HL-60 (cell line): Measurements from ENCODE around the gene MS4A18.

ENCODE experiments used
- DNase-seq, 2 experiments: peaks; one replicate each; pipeline ENCODE4 v3.0.0-alpha.2; 2010 to 2020; ENCODE audit warnings: low read depth in 1 of 2, low spot score in 1 of 2
- H3K27ac ChIP-seq: fragments of 250-450 bp; sonication (Bioruptor Pico); replicated peaks from 2 replicates; pipeline ENCODE4 v1.5.1; 2020; ENCODE audit warnings: mild to moderate bottlenecking, moderate library complexity
- H3K27me3 ChIP-seq: fragments of 250-450 bp; sonication (Bioruptor Pico); 2 replicates; pipeline ENCODE4 v1.5.1; 2021; ENCODE audit warnings: mild to moderate bottlenecking, moderate library complexity; ENCODE audit not compliant: insufficient read depth, poor library complexity, severe bottlenecking
- H3K4me3 ChIP-seq: replicated peaks from 2 replicates; pipeline ENCODE4 v1.5.1; 2011; ENCODE audit warnings: mild to moderate bottlenecking, control low read depth, low read length; ENCODE audit not compliant: insufficient read depth
- GABPA ChIP-seq: IDR thresholded peaks from 2 replicates; pipeline ENCODE4 v1.6.1; 2012; ENCODE audit warnings: low read depth
- POLR2AphosphoS5 ChIP-seq: IDR thresholded peaks from 2 replicates; pipeline ENCODE4 v1.6.1; 2012; ENCODE audit warnings: low read depth
- SPI1 ChIP-seq: IDR thresholded peaks from 2 replicates; pipeline ENCODE4 v1.6.1; 2012; ENCODE audit warnings: low read depth, mild to moderate bottlenecking, borderline replicate concordance
- TF ChIP-seq, protein P1 (sequence below): IDR thresholded peaks from 2 replicates; pipeline ENCODE4 v1.6.1; 2012; ENCODE audit warnings: low read depth; ENCODE audit not compliant: insufficient replicate concordance
- TF ChIP-seq, protein P2 (sequence below): IDR thresholded peaks from one replicate; pipeline ENCODE4 v1.5.1; 2011; ENCODE audit warnings: low read length, control low read depth, inconsistent platforms; ENCODE audit not compliant: insufficient read depth

MS4A18 gene

DNA sequence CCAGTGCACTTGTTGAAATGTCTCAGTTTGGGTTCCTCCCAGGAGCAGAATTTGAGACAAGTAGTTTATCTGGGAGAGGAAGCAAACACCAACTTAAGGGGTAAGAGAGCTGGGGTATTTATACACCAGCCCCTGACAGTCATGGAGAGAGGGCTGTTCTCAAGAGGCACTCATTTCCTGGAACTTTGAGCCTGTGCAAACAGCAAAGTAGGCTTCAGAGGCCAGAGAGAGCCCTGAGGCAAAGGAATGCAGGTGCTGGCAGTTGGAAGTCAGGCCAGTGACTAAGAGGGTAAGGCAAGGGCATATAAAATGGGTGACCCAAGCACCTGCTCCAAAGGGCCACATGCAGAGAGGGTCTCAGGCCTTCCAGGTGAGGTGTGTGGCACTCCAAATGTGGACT, 16.1 kb downstream of the MS4A18 start:
- no peak overlapping the region for H3K27ac ChIP-seq
- H3K27me3 ChIP-seq, result no peaks in the 10 kb centered on the region
- no peak overlapping the region for H3K4me3 ChIP-seq
- no peak for TF ChIP-seq POLR2AphosphoS5
- TF ChIP-seq GABPA, result no peak
- TF ChIP-seq SPI1, result no peak
- TF ChIP-seq, protein P1, sequence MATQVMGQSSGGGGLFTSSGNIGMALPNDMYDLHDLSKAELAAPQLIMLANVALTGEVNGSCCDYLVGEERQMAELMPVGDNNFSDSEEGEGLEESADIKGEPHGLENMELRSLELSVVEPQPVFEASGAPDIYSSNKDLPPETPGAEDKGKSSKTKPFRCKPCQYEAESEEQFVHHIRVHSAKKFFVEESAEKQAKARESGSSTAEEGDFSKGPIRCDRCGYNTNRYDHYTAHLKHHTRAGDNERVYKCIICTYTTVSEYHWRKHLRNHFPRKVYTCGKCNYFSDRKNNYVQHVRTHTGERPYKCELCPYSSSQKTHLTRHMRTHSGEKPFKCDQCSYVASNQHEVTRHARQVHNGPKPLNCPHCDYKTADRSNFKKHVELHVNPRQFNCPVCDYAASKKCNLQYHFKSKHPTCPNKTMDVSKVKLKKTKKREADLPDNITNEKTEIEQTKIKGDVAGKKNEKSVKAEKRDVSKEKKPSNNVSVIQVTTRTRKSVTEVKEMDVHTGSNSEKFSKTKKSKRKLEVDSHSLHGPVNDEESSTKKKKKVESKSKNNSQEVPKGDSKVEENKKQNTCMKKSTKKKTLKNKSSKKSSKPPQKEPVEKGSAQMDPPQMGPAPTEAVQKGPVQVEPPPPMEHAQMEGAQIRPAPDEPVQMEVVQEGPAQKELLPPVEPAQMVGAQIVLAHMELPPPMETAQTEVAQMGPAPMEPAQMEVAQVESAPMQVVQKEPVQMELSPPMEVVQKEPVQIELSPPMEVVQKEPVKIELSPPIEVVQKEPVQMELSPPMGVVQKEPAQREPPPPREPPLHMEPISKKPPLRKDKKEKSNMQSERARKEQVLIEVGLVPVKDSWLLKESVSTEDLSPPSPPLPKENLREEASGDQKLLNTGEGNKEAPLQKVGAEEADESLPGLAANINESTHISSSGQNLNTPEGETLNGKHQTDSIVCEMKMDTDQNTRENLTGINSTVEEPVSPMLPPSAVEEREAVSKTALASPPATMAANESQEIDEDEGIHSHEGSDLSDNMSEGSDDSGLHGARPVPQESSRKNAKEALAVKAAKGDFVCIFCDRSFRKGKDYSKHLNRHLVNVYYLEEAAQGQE, result no peak
- TF ChIP-seq, protein P2, sequence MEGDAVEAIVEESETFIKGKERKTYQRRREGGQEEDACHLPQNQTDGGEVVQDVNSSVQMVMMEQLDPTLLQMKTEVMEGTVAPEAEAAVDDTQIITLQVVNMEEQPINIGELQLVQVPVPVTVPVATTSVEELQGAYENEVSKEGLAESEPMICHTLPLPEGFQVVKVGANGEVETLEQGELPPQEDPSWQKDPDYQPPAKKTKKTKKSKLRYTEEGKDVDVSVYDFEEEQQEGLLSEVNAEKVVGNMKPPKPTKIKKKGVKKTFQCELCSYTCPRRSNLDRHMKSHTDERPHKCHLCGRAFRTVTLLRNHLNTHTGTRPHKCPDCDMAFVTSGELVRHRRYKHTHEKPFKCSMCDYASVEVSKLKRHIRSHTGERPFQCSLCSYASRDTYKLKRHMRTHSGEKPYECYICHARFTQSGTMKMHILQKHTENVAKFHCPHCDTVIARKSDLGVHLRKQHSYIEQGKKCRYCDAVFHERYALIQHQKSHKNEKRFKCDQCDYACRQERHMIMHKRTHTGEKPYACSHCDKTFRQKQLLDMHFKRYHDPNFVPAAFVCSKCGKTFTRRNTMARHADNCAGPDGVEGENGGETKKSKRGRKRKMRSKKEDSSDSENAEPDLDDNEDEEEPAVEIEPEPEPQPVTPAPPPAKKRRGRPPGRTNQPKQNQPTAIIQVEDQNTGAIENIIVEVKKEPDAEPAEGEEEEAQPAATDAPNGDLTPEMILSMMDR, result no peak
- no peak for DNase-seq

DNA sequence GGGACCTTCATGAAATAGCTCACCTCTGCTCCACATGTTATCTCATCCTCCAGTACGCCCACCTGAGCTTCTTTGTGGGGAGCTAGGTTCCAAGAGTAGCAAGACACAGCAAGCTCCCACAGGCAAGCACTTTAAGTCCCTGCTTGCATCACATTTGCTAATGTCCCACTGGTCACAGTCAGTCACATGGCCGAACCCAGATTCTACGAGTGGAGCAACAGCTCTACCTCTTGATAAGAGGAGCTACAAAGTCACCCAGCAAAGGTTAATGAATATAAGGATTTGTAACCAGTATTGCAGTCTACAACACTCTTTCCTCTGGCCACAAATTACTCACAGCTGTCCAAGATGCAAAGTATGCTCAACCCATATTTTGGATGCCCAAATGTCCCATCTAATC, 16.9 kb downstream of the MS4A18 start:
- TF ChIP-seq, protein P1, result no peak
- TF ChIP-seq POLR2AphosphoS5 (no peak), GABPA (no peak), SPI1 (no peak)
- TF ChIP-seq, protein P2, result no peak
- Histone ChIP-seq H3K27ac (no peak overlapping the region), H3K27me3 (no peaks in the 10 kb centered on the region)

DNA sequence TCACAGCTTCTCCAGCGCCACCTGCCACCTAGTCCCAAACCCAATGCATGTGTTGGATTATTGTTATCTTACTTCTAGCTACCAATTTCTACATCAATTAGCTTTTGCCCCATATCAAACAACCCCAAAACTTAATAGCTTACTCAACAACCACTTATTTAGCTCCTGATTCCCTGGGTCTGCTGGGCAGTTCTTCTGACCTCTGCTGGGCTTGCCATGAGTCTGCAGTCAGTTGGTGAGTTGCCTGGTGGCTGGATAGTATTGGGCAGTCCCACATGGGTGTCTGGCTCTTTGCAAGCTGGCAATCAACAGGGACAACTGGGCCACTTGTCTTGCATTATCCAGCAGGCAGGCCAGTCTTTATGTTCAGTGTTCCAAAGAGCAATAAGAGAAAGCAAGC, 18.5 kb downstream of the MS4A18 start:
- DNase-seq, result no peak
- TF ChIP-seq, protein P2, result no peak
- TF ChIP-seq SPI1 (no peak), GABPA (no peak), POLR2AphosphoS5 (no peak)
- TF ChIP-seq, protein P1, result no peak
- Histone ChIP-seq H3K27ac (no peak overlapping the region), H3K4me3 (no peak overlapping the region), H3K27me3 (no peaks in the 10 kb centered on the region)

More for the DNA sequence above, 16.9 kb downstream of the MS4A18 start:
- H3K4me3 ChIP-seq, result no peak overlapping the region
- no peak for DNase-seq
